Endometrium (tissue), 2 donors: ENCODE results near the gene SPATA32.
A peak's percentile ranks its signal among the peaks of the same experiment; 100 is the strongest.

Experiments used
- FAIRE-seq: peaks from 2 replicates; lab custom pipeline; 2012; peaks lifted over from hg19 to GRCh38; lab: Jason Lieb, UNC
- donor health status: control.
- donor health status: control.

SPATA32 gene

DNA sequence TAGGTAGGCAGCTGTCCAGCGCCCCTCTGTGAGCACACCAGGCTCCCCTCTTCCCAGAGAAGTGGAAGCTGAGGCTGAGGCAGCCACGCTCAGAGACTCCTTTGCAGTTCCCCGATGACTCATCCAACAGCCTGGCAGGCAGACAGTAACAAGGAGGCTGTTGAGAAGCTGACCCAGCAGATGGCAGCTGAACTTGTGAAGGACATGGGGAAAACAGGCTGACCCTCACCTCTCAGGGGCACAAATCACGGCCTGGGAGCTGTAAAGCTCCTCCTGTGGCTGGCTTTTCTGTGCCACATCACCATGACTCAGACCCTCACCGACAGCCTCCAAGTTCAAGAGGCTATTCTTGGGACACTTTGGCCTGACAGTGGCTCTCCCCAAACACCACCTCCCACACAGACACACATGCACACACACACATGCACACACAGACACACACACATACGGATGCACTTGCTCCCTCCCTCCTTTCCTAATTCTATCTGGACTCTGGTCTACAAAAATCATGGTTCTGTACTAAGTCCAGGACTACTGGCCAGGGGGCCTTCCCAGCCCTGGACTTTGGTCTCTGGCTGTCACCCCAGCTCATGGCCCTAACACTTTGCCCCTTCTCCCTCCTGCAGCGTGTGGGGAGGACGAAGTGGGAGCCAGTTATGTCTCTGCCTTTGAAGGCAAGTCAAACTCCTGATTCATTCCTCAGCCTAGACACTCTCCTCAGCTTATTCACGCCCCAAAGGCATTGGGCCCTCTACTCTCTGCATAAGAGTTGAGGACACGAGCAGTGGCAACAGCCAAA is 31.7 kb upstream of the SPATA32 start:
- FAIRE-seq = no peak

DNA sequence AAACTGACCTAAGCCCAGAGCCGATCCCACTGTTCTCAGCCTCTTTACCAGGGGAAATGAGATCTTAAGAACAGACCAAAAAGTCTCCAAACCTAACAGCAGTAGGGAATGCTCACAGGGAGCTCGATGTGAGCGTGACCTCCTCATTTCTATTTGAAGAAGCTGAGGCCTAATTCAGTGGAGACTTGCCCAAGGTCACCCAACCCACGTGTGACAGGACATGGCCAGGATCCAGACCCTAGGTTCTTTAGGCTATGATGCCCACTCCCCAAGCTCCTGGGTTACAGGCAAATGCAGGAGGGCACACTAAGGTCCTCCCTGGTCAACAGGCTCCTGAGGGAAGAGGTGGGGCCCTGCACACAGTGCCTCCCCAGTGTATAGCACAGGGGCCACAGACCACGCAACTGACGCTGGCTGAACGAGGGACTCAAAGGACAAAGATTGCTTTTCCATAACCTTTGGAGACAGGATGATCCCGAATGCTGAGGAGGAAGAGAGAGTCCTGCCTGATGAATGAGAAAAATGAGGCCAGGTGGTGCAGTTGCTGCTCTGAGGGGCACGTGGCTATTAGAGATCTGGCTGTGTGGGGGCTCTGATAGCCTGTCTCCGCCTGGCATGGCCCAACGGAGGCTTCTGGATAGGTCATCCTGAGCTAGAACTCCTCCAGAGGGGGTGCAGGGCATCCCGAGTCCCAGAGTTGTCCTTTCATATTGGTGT is 31.0 kb upstream of the SPATA32 start:
- FAIRE-seq = no peak

DNA sequence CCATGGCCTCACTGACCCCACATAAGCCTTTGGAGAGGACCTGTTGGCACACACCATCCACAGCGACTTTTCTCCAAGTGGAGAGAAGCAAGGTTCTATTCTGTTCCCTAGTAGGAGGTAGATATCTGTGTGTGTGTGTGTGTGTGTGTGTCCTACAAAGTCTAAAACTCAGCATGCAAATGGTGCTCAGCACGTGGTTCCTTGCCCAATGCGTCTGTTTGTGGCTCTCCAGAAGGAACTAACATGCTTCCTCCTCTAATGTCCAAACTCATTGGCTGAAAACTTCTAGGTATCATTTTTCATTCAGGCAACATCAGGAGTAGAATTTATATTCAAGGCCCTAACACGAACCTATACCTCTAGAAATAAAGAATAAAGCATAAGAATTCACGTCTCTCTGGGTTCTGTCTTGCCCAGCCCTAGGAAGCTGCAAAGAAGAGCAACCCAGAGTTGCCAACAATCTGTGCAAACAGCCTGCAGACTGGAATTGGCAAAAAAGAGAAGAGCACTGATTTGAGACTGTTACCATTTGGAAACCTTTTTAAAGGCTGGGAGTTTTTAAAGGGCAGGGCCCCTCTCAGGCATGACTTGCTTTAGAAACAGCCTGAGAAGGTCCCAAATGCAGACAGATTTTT is 29.4 kb upstream of the SPATA32 start:
- no peak for FAIRE-seq

DNA sequence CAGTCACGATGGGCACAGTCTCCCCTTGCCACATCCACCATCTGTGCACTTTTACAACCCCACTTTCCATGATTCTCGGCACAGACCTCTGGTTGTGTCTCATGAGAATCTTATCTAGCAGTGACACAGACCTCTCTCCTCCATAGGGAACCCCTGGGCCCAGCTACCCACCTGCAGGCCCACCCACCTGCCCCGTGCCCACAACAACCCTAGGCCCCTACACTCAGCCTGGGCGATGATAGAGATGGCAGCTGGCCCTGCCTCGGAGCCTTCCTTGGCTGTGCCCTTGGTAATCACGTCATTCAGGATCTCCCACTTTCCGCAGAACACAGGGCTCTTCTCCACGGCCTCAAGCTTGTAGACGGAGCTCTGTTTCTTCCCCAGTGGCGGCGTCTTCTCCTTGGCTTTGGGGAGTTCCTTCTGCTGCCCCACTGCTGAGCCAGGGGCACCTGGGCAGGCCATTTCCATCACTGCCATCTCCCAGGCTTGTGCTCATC is 28.4 kb upstream of the SPATA32 start:
- no peak for FAIRE-seq

DNA sequence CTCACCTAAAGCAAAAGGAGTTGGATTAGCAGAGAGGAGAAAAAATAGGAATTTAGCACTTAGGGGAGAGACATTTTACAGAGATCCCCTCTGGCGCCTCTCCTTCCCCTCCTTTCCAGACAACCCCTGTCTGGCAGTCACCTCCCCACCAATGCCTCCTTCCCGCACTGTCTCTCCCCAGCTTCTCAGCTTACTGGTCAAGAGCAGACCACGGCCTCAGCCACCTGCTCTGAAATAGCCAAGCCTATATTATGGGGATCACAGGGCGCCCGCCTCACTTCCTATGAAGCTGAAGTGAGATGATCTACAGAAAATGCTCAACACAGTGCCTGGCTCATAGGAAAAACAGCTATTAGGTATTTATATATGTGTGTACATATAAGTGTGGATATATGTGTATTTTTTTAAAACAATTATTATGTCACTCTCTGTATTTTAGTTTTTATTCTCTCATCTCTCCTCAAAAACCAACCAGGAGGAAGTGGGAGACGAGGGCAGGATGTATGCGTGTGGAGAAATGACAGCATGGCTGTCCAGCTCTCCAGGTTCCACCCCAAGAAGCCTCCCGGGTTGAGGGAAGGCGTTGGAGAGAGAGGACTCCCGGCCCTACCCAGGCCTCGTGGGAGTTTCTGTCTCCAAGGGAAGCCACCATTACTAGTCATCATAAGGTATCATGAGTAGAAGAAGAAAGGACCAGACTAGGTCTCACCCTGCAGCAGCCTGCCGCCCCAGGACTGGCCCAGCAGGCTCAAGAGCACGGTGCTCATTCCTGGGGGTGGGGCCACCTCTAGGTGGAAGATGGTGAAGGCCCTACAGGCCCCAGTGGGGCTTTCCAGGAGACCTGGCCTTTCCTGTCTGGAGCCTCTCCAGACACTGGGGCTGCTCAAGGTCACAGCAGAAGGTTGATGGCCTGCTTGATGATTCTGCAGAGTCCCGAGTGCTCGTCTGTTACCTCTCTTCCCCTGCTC is 27.7 kb upstream of the SPATA32 start:
- no peak for FAIRE-seq

DNA sequence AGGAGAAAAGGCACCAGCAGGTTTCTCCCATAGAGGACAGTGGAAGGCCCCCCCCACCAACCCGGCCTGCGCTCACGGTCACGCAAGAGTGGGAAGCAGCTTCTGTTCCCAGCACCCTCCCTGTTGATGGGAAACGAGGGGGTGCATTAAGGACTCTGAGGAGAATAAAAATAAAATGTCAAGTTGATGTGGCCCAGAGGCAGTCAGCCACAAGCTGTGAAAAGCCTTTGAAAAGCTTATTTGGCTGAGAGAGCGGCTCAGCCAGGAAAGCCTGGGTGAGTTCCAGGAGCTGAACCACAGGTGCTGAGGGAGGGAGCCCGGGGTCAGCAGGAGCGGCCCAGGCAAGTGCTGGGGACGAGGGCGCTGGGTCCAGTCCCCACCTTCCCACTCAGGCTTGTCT is 26.9 kb upstream of the SPATA32 start:
- no peak for FAIRE-seq

DNA sequence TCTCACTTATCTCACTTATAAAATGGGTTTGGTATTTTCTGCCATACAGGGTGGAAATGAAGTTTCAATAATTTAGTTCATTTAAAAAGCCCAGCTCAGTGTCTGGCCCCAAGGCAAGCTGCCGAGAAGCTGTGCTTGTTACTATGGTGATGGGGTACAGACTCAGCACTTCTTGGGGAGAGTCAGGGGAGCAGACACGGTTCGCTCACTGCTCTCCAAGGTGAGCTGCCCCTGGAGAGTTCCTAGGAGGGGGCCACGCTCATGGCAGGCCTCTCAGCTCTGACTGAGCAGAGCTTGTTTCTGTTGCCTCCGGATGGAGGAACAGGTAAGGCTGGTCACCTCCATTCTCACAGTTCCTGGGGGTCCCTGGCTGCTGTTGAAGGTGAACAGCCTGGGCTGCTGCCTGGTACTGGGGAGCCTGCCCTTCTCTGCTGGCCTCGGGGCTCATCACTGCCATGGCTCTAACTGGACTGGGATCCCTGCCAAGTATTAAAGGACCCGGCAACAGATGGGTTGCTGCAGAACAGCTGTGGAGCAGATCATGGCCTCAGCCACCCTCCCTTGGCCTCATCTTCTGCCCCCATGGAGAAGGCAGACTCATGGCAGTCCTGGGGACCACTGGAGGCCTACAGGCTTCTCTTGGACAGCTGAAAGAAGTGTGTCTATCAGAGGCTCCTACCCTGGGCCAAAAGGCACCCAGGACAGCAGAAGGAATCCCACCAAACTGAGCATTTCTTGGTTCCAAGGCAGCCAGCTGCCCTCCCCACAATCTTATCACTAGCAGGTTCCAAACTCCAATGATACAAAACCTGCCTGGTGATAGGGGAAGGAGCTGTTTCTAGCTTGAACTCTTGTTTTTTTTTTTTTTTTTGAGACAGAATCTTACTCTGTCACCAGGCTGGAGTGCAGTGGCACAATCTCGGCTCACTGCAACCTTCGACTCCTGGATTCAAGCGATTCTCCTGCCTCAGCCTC is 25.9 kb upstream of the SPATA32 start:
- FAIRE-seq = no peak

DNA sequence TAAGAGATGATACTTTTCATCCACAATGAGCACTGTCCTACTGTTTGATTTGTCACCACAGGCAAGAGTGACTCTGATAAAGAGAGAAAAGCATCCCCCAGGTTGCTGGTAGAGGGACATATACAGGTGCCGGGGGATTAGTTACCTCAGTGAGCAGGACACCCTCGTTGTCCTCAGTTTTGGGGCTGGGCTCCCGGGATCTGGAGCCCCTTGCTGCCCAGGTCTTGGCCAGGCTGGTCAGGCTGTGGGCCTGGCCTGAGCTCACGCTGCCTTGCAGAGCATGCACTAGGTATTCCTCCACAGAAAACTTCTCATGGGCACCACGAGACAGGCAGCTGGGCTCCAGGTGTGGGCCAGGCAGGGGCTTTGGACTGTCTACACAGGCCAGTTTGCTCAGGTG is 24.4 kb upstream of the SPATA32 start:
- no peak for FAIRE-seq

DNA sequence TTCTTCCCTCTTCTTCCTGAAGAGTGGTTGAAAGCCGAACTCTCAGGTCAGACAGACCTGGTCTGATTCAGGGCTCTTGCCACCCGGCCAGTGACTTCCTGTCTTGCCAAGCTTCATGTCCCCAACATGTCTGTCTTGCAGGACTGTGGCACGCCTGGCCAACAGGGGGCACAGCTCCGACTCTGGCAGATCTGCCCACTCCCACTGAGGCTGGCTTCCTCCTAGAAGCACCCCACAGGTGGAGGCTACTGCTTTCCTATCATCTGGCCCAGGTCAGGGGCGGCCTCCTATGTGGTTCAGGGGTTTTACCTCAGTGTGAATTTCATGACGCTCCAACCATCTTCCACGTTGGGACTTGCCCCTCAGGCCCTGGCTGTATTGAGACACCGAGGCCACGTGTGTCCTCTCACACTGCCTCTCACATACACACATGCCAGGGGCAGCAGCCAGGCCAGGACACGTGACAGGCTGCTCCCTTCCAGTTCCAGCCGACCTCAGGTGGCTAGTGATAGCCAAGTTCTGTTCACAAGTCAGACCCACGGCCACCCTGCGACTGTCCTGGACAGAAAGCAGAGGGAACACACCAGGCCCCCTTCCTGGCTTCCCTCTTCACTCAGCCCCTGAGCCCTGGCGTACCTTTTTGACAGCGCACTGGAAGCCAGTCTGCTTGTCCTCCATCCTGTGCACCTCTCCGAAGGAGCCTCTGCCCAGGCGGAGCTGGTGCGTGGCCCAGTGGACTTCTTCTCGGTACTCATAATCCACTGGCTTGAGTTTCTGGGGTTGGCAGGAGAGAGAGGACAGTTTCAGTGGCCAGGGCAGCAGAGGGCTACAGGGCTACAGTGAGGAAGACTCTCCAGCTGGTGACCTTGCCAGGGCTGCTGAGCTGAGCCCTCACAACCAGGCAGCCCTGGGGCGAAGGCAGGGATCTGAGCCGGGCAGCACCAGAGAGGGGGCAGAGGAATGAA is 22.6 kb upstream of the SPATA32 start:
- no peak for FAIRE-seq

DNA sequence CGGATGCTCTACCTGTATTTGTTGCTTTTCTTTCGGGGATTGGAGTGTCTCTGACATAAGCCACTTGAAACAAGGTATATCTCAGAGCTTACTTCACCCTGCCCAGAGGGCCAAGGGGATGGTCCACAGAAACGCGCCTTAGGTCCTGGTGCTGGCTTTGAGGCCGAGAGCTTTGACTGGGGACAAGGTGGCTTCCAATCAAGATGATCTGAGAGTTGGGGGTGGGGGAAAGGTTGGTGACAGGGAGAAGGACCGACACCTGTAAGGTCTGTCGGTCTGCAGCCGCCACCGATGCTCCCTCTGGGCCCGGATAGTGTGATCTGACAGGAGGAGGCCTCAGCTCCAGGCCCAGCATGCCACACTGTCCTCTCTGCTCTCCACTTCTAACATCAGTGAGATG is 21.8 kb upstream of the SPATA32 start:
- FAIRE-seq = no peak

DNA sequence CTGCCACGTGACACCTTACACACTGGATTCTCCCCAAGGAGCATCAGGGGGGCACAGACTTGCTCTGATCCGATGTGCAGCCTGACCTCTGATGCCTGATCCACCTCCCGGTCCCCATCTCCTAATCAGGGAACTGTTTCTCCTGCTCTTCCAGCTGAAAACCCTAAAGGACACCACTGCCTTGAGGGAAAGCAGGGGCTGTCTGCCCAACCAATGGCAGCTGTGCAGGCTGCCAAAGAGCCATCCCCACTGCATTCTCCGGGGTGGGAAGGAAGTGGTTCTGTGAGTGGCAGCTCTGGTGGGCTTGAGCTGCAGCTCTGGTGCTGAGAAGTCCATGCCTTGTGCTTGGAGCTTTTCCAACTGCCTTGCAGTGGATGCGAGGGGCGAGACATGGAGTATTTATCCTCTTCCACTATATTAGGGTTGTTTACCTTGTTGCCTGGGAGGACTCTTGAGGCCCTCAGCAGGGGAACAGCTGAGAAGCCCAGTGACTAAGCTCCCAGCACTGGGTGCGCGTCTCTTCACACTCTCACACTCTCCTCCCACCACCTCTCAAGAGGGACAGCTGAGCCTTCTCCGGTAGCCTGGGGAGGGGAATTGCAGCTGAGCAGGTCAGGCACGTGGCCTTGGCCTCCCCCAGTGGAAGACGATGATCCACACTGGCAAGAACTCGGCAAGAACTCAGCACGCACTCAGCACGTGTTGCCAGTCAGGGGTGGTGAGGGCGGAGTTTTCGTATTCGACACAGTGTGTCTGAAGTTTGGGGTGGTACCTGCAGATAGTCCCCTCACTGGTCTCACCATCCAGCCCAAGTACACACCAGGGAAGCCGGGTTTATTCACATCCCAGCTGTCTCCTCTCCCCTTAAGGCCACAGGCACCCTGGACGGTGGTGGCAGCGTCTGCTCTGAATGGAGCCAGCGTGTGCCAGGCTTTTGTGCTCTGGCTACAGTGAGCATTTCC is 21.1 kb upstream of the SPATA32 start:
- FAIRE-seq = no peak

DNA sequence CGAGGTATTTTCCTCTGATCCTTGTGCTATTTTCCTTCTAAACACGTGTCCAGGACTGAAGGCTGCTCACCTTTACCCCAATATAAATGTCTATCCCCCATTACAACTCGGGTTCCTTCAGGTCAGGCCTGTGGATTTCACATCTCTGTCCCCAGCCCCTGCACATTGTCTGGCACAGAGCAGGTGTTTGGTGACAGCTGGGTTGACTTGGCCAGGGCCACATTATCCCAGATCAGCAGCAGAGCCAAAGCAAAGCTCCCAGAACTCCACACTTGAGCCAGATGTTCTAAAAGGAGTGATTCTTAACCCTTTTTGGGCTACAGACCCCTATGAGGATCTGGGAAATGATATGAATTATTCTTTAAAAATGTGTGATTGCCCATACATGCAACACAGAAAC is 18.0 kb upstream of the SPATA32 start:
- no peak for FAIRE-seq

DNA sequence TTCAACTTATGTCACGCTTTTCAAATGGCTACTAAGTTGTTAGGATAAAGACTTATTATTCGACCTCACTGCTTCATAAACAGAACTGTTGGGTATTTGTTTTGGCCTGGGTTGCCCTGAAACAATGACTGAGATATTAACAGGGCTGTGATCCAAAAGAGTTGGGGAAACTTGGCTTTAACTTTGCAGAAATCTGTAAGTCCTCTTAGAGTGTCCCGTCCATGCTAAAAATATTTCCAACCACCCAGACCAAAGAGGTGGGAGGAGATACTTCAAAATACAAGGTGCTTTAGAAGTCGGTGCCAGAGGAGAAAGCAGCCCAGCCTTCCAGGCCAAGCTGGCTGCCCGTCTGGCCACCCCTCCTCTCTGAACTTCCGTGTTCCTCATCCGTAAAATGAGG is 16.1 kb upstream of the SPATA32 start:
- FAIRE-seq = no peak

DNA sequence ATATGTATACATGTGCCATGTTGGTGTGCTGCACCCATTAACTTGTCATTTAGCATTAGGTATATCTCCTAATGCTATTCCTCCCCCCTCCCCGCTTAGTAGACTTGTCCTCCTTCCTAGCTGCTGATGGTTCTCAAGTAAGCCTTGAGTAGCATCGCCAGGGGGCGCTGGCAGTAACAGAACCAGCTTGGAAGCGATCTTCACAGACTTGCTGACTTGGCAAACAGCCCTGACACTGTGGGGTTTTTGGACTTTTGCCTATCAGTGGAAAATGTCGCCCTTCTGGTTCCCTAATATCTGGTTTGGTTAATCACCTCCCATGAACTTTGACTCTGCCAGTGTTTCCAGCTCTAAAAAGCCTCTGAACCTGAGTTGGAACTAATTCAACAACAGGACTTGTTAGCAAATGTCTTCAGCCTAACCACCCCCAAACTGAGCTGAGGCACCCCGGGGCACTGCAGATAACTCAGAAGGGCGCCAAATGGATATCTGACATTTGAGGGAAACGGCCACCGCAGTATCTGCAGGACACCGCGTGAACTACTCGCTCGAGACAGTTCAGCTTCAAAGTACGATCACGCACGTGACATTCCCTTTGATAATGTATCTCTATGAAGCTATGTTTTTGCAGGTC is 15.4 kb upstream of the SPATA32 start:
- FAIRE-seq = no peak

DNA sequence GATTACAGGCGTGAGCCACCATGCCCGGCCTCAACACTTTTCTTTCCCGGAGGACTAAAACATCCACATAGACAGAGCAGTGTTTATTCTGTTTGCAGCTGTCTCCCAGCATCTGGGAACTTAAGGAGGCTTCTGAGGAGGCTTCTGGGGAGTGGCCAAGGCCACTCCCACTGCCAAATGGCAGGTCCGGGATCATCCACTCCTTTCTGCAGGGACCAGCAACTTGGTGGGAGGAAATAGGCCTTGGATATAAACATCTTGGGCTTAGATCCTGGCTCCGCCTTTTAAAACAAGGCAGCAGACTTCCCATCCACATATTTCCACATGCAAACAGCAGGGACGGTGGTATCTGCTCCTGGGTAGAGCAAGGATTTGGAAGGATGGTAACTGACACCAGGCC is 14.1 kb upstream of the SPATA32 start:
- FAIRE-seq = peak; percentile 89

DNA sequence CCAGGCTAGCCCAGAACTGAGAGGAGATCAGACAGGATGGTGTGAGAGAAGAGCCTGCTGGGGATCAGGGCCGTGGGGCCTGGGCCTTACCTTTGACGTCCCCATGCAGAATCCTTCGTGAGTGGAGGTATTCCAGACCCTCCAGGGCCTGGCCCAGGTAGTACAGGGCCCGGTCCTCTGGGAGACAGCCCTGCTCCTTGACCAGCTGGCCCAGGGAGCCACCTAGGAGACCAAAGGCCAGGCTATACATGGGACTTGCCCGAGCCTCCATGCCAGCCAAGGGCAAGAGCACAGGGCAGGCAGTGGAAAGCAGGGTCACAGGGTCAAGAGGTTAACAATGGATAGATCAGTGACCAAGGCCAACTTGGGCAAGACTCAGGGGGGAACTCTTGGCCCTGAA is 12.1 kb upstream of the SPATA32 start:
- FAIRE-seq = no peak

DNA sequence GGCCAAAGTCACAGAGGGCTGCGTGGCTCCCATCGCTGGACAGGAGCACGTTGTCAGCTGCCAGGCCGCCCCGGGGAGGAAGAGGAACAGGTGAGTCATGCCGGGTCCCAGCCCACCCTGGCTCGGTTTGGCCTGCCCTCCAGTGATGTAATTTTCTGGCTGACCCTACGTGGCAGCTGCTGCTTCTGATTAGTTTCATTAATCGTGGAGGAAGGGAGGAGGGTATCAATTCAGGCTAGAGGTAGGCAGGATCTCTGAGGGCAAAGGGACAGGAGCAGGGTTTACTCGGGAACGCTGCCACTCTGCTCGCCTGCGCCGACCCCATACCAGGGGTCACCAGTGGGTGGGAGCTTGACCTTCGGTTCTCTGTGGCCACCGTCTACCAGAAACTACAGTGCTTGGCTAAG is 11.7 kb upstream of the SPATA32 start:
- no peak for FAIRE-seq

DNA sequence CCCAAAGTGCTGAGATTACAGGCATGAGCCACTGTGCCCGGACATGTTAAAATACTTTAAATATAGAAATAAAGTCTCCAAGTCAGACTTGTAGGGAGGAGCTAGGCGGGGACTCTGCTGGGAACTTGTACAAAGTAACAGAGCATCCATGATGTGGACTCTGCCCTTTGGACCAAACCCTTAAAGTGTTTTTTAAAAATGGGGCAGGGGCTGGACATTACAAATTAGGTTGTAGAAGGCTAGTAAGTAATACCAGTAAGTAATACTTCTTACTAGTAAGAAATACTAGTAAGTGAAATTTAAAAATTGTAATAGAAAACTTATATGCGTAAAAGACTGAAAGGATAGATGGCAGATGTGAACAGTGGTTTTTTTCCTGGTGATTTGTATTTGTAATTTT is 9.7 kb upstream of the SPATA32 start:
- FAIRE-seq = no peak
